Measurements from ENCODE around the gene MOB1B.

- TF ChIP-seq CTCF (IDR thresholded peaks at IDR 0.05; ENCODE audit: low read length) (no peak), EZH2phosphoT487 (IDR thresholded peaks at IDR 0.05; ENCODE audit: low read length) (no peak), EZH2 (optimal IDR thresholded peaks at IDR 0.05; ENCODE audit: low read depth, low read length) (no peak)
Measured at GRCh38 chr4:70958681-70959080, 56.5 kb downstream of the MOB1B start.

All from MM.1S (cell line).